ENCODE data around the gene PSMD6. TPM values are rescaled to one million over a fixed set of nuclear protein-coding genes. Genes with fewer than 3 reads are reported as not detected.

Gene PSMD6
- total and polyA plus RNA-seq, 9 of the 15 experiments (the other 6 are each of a cell fraction or from before 2014, with no cell fraction given), result 78.2 to 133 (median 113) TPM

DNA sequence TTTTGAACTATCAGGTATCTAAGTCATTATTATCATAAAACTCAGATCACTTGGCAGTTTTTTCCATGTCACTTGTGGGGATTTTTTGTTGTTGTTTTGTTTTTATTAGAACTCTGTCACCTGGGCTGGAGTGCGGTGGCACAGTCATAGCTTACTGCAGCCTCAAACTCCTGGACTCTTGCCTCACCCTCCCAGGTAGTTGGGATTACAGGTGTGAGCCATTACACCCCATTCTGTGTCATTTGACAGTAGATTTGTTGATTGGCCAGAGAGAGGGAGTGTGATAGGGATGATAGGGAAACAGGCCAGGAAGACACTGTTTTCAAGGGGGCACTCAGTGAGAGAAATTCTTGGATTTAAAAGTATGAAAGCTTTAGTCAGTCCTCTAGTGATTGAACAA, 56.4 kb downstream of the PSMD6 start:
- Histone ChIP-seq H3K27me3 (ENCODE audit: control insufficient read depth in 2 of 2, insufficient read depth in 2 of 2, low read length in 2 of 2) (no peaks in the 10 kb centered on the region), H3K4me3 (no peak overlapping the region), H3K79me2 (ENCODE audit: control insufficient read depth, insufficient read depth, low read length) (peaks cover 52% of the 10 kb centered on the region), H3K9ac (ENCODE audit: insufficient read depth in 1 of 2, low read depth in 2 of 2, low read length in 2 of 2) (no peak overlapping the region; a peak in 1 of 4 replicates), H3K27ac (ENCODE audit: extremely low read depth, low read depth, low read length) (no peak overlapping the region), H3K36me3 (ENCODE audit: control insufficient read depth, insufficient read depth, low read length) (0 out of 3 replicates have a peak, but pooled peaks cover 8% of the 10 kb centered on the region), H3K4me2 (ENCODE audit: insufficient read depth, low read length) (no peak overlapping the region), H4K20me1 (replicated peaks; ENCODE audit: control insufficient read depth, insufficient read depth, low read length) (no peaks in the 10 kb centered on the region), H2AFZ (ENCODE audit: low read depth, low read length) (no peak overlapping the region), H3K9me3 (replicated peaks; ENCODE audit: control insufficient read depth, insufficient read depth, low read depth, low read length) (no peaks in the 10 kb centered on the region), H3K9me1 (ENCODE audit: control insufficient read depth, insufficient read depth, low read length) (peaks cover 3% of the 10 kb centered on the region), H3K4me1 (replicated peaks in 1 of 2; ENCODE audit: control insufficient read depth in 2 of 2, insufficient read depth in 2 of 2, low read length in 2 of 2) (peaks cover 7 to 40% of the 10 kb centered on the region in 2 experiments; a peak in 4 of 5 replicates)
- ChIA-PET CTCF (ENCODE audit: low intra/inter-chr PET ratio) (no interaction called here), POLR2A (interaction anchor here (1.7 kb wide), 1 partner anchor 11 kb away, joined by 7 read pairs; no protein-coding TSS in a partner anchor)
- no TSS peak for BruUV-seq (replicated peaks)
- TF ChIP-seq AFF4 (CRISPR knock-in tag; IDR thresholded peaks at IDR 0.05) (no peak), L3MBTL2 (IDR thresholded peaks at IDR 0.05) (no peak)
- FAIRE-seq (no peak), ATAC-seq (no peak), DNase-seq (ENCODE audit: extremely low read depth in 1 of 4, low spot score in 3 of 4) (no peak)
- intact Hi-C loops (cut with micrococcal nuclease) (loop anchor here (10.0 kb wide), 1 partner anchor 102 kb away; the partner anchor contains the start of genes ATXN7 and THOC7), in situ Hi-C loops (cut with MboI) (no loop called here)
- 80% methylated on average over 1 of the region's 1 CpG for WGBS (ENCODE audit: insufficient coverage, low coverage, missing lambda C conversion rate)

Data from K562 (cell line).